Daoy (cell line): ENCODE results near the gene LHX4. TPM values are rescaled to one million over a fixed set of nuclear protein-coding genes. Genes with fewer than 3 reads are reported as not detected.
A peak's percentile ranks its signal among the peaks of the same experiment; 100 is the strongest.

ENCODE experiments used
- DNase-seq: peaks from one replicate; pipeline ENCODE4 v3.0.0-alpha.2; 2015; ENCODE audit warnings: low read depth
- total RNA-seq: library from RNA; depleted of rRNA; stranded (reverse); fragments of >200 nt; shearing (Covaris generic); gene quantifications from 2 replicates; pipeline ENCODE4 v1.2.3, GENCODE V29; 2014

Gene LHX4
- total RNA-seq, 1 experiment from 2014 or later, result 0.17 TPM

DNA sequence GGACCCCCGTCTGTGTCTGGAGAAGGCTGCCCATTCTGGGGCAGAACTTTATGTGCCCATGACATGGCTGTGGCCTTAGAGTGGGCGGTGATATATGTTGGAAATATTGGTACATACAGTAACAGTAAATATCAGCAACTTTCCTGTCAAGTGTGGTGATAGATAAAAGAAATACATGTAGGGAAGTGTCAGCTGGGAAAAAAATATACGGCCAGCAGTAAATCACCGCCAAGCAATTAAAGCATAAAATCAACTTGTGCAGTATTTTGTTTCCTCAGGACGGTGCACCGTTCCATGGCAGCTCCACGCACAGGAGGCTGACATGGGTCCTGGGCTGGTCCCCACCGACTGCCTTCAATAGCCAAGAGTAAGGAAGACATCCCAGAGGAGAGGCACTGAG lies 27.4 kb downstream of the LHX4 start:
- no peak for DNase-seq

DNA sequence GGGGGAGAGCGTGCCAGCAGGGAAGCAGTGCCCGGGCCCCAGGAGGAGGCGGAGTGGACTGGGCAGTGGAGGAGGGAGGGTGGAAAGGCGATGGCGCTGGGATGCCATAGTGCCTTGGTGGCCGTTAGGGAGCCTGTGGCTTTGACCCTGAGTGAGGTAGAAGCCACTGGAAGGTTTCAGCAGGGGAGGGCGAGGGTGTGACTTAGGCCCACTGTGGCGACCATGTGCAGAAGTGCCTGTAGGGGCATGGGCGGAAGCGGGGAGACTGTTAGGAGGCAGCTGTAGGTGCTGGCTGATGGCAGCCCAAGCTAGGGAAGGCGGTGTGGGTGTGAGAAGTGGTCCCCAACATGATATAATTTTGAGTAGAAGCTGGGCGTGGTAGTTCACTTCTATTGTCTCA lies 28.2 kb downstream of the LHX4 start:
- no peak for DNase-seq

DNA sequence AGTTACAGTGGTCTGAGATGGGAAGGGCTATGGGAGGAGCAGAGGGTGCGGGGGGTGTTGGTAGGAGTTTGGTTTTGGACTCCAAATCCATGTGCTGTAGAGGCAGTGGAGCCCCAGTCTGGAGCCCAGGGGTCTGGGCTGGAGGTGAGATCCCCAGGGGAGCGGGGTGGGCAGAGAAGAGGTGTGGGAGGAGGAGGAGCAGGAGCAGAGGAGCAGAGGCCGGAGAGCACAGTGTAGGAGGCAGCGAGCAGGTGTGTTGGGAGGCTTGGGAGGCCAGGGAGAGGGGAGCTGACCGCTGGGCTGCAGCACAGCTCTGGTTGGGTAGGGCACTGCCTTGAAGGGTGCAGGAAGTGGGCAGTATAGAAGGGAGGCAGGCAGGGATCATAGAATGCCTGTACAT lies 28.9 kb downstream of the LHX4 start:
- DNase-seq, result no peak

DNA sequence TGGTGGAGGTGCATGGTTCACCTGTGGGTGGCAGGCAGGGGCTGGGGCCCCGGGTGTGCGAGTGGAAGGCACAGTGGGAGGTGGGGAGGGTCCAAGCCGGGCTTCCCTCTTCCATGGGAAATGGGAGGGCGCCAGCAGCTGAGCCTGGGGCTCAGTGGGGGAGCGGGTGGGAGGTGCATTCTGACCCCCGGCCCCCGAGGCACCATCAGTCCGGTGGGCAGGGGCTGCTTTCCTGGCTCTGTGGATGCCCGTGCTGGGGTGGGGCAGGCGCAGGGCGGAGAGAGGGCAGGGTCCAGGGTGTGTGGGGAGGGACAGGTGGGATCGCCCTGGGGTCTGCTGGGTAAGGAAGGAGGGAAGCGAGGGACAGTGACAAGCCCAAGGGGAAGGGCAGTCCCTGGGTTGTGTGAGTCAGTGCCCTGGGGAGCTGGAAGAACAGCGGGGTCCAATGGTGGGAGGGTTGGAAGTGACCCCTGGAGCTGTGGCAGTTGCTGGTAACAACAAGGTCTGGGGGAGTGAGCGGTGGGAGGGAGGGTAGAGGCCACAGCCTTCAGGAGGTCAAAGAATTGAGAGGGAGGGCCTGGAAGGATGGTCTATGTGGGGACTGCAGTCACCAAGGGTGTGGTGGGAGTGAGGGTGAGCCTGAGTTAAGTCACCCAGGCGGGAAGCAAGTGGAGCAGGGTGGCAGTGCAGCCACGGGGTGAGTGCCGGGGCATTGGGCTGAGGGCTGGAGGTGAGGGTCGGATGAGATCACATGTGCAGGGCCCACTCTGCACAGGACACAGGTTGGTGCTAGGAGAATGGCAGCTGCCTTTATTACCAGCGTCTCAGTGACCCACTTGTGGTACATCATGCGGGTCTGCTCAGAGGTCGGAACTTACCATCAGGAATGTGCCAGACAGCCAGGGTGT lies 29.6 kb downstream of the LHX4 start:
- DNase-seq, result no peak

DNA sequence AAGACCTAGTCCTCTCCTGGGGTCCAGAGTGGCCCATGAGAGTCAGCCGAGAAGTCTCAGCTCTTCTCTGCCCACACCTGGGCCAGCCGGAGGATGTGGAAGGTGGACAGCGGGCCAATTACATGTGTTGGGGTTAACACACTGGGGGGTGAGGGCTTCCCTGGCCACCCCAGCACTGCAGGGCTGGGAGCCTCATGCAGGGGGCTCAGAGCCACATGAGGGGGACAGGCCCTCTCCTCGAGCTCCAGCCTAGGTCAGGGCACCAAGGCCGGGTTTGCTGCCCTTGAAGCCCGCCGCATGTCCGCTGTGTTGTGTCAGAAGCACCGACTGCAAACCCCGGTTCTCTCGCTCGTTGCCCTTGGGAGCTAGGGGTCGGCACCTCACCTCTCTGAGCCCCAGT lies 30.5 kb downstream of the LHX4 start:
- no peak for DNase-seq

DNA sequence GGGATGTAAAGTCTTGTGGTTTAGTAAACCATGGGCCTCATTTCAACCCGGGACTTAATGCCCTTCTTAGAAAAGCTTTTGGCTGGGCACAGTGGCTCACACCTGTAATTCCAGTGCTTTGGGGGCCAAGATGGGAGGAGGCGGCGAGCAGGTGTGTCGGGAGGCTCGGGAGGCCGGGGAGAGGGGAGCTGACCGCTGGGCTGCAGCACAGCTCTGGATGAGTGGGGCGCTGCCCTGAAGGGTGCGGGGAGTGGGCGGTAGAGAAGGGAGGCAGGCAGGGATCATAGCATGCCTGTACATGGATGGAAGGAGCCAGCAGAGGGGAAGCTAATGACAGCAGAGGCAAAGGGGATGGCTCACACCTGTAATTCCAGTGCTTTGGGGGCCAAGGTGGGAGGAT lies 31.0 kb downstream of the LHX4 start:
- no peak for DNase-seq

DNA sequence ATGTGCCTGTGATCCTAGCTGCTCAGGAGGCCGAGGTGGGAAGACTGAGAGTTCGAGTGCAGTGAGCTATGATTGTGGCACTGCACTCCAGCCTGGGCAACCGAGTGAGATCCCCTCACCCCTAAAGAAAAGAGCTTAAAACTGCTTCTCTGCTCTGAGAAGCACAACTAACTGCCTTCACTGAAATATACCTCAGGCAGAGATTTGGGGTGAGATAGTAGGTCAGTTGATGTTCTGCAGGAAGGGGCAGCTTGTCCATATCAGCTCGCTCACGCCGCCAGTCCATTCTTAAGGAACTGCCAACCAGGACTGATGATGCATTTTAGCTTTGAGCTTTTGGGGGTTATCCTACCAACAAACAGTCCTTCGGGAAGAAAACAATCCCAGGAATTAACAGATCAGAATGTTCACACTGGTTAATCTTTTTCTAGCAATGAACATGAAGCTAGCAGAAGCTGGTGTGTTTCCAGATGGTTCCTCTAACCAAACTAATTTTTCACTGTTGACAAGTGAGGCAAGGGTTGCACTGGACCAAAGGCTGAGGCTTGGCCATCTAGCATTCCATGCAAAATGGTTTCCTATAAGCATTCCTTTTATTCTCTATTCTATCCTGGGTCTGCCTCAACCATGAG lies 31.6 kb downstream of the LHX4 start:
- no peak for DNase-seq

DNA sequence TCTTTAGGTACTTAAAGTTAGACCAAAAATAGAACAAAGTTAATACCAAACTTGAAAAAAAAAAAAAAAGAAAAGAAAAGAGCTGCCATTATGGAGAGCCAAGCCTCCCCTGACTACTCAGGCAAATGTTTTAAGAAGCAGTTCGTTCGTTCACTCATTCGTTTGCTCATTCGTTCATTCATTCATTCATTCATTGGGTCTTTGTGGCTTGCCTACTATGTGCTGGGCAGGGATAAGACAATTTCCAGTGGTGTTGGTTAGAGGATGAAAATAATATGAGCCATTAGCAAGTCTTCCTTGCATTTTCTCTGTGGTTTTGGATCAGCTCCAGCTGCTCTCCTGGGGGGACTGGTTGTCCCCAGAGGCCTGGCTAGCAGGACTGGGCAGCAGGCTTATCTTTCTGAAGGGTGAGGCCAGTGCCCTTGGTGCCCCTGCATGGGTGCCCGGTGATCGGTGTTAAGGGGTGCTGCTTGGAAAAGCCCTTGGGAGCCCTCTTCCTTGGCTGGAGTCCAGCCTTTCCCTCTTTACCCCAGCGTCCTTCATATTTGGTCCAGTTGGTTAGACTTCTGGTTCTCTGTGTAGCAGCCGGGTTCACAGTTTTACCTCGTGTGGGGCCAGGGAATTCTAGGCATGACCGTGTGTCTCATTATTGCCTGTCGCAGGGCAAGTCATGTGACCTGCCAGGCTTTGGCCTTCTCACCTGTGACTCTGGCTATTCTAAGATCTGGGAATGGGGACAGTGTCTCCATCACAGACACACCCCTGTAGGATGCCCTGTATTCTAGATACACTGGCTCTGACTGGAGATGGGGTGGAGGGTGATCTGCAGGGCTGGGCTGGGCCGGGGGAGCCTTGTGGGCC lies 32.8 kb downstream of the LHX4 start:
- peak; percentile 65 for DNase-seq

DNA sequence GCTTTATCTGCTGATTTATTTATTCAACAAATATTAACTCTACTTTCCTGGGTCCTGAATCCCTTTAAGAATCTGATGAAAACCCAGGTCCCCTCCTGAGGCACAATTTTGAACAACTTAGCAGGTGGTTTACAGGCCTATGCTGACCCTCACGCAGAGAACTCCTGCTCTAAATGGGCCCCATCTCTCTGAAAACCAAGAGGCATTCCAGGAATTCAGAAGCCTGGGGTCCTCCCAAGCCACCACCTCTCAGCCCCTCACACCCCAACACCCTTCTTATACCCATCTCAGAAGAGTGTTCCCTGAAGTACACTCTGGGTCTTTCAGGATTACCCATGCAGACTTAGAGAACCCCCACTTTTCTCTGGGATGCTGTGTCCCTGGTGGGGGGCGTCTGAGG lies 34.5 kb downstream of the LHX4 start:
- DNase-seq, result no peak

DNA sequence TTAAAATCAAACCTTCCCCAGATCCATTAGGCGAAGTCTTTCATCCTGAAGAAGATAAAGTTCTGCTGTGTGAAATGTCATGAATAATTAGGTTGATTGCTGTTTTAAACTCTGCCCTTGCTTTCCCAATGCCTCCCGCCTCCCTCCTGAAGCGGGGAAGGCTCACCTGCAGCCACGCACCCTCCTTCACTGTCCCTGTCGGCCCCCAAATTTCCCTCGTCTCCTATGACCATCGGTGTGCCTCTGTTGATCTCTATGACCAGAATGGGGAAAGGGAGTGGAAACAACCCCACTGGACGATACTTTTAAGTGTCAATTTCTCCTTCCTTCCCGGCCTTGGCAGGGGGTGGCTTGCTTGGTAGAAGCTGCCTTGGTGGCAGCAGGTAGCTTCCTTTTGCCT lies 35.1 kb downstream of the LHX4 start:
- no peak for DNase-seq

DNA sequence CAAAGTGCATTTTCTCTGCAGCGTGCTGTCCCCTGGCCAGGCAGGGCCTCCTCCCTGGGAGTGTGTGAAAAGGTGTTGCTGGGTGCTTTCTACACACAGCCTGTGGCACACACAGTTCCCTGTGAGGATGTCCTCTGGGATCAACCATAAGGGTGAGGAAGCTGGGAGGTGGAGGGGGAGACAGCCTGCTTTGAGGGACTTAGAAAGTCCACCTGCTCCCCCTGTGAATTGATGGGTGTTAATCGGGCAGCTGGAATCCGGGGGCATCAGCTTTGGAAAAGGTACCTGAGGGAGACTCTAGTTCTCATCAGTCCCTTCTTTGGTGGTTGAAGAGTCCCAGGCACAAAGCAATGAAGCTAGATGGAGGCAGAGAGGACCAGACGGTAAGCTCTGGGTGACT lies 35.8 kb downstream of the LHX4 start:
- DNase-seq, result no peak

DNA sequence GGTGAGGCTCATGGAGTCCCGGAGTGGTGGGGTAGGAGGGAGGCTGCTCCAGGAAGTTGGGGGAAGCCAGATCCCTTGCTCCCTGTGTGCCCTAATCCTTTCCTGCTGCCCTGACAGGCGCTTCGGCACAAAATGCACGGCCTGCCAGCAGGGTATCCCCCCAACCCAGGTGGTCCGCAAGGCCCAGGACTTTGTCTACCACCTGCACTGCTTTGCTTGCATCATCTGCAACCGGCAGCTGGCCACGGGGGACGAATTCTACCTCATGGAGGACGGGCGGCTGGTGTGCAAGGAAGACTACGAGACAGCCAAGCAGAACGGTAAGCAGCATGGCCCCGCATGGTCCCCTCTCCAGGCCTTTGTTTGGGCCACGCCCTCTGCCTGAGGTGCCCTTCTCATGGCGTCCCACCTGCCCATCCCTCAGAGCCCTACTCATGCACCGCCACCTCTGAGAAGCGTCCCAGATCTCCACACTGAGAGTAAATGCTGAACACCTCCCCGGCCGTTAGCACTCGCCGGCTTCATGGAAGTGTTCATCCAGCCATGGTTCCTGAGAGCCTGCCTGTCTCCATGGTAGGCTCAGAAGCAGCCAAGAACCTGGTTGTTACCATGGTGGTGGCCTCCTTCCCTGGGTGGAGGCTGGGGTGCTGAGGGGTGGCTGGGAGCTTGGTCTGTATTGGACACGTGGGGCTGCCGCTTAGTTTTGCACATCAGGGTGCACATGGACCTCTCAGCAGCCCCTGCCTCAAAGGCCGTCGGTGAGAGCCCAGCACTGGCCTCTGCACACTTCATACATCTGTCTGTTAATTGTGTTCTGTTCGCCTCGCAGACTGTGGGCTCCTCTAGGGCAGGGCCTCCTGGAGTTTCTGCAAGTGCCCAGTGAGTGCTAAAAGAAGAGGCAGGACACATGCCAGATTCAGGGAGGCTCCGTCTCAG lies 36.5 kb downstream of the LHX4 start:
- no peak for DNase-seq

DNA sequence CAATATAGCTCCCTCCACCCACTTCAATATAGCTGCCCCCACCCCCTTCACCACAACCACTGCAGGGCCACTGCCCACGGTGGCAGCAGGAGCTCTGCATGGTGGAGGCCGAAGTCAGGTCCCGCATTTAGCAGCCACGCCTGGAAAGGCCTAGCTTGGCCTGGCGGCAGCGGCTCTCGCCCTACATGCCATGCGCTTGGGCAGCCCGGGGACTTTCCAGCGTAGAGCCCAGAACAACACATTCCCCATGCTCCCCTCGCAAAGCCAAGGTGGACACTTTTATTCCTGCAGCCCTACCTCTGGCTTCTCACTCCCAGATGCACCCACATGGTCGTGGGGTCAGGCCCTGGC lies 37.1 kb downstream of the LHX4 start:
- no peak for DNase-seq

DNA sequence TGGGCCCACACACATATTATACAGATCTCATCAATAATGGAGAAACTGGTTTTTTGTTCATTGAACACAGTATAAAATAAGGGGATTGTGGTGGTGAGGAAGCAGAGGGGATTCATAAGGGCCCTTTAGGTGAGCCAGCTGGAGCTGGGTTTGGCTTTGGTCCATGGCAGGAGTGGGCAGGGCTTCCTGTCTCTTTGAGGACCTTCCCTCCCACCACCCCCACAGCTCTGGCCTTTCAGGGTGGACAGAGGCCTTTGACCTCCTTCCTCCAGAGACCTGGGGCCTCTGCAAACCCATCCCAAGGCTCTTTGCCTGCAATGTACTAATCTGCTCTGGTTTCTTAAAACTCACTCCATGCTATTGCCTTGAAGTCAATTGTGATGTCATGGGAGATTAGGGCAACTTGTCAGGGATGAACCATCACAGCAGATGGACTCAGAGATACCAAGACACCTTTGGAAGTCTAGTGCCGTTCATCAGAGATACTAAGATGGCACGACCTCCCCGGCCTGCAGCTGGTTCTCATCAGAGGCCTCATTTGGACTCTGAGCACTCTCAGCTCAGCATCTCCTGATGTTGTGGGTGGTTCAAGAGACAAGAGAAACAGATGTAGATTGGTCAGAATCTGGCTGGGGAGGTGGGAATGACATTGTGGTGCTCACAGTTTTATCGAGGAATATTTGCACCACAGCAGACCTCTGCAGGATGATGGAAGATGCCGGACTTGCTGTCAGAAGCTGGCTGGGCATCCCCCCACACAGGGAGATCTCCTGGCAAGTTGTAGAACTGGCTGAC lies 37.9 kb downstream of the LHX4 start:
- no peak for DNase-seq

DNA sequence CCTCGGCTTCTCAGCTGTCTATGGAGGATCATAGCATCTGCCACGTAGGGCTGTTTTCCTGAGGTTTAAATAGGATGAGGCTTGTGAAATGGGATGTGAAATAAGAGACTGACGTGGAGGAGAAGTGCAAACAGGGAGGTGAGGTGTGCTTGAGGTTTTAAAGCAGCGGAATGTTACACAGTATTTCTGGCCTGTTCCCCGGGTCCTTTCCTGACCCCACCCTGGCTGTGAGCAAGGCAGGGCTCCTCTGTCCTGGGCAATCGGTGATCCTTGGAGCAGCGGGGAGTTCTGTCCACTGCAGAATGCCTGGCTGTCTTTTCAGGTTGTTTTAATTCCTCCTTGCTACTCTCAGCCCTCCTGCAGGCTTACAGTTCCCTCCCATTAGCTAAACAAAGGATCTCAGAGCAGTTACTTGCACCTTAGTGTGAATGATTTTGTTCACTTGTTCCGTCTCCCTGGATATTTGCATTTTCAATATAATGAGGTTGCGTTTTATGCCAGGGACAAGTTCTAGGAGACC lies 38.6 kb downstream of the LHX4 start:
- no peak for DNase-seq

DNA sequence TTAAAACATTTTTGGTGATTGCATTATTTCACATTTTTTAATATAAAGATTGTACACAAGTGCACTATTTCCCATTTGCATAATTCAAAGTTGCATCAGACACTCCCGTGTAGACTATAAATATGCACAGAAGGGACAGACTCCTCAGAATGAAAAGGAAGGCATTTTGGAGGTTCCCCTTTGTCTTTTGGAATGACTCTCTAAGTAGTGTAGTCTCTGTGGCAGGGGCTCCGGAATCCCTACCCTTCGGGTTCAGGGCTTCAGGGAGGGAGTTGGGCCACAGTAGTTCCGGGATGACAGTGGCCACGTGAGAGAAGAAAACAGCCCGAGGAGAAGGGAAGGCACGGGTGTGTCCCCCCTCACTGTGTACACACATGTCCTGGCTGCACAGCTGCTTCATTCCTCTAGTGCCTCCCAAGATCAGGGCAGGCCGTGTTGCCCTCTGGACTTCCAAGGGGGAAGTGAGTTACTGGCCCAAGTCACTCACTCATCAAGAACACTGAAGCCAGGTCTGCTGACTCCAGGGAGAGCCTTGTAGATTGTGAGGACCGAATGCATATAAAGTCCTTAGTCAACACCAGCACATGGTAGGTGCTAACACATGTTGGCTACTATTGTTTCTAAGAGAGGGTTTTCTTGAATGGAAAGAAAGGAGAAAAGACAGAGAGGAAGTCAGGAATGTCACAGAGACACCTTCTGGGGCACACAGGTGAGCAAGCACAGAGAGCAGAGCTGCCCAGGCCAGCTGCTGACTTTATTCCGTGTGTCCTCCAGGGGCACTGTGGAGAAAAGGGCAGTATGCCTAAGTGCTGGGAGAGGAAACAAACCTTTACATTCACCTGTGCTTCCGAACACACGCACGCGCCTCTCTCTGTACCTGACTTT lies 39.8 kb downstream of the LHX4 start:
- no peak for DNase-seq

DNA sequence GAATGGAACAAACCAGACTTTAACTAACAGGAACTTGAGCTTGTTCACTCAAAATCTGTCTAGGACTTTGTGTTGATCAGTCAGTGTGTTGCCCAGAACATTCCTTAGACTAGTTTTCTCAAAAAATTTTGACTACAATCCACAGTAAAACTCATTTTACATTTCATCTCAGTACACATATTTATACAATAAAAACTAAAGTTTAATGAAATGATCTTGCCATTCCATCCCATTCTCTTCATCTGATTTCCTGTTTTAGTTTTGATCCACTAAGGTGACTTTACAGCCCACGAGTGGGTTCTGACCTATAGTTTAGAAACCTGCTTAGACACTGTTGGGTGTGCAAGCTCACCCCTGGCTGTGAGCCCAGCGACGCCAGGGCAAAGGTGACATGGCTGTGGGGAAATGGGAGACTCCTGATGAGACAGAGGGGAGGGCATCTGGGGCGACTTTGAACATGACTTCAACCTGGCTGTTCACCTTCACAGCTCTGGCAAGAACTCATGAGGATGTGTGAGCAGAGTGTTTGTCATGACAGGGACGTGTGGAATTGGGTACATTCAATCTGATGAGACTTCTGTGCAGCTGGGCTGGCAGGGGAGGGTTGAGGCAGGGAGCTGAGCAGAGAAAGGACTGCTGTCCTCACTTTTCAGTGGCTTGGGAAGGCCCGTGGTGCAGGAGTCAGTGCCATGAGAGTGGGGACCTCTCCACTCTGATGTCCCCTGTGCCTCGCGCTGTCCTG lies 40.6 kb downstream of the LHX4 start:
- no peak for DNase-seq
